H9 (cell line): ENCODE results near the gene GALNT12. TPM values are rescaled to one million over a fixed set of nuclear protein-coding genes. Genes with fewer than 3 reads are reported as not detected.

ENCODE experiments used
- DNase-seq: peaks from one replicate; pipeline ENCODE4 v3.0.0-alpha.2; 2017
- H2AFZ ChIP-seq: one replicate; pipeline ENCODE4 v1.6.1; 2013; ENCODE audit warnings: mild to moderate bottlenecking, low read length, control low read depth, moderate library complexity
- H2AK5ac ChIP-seq: 2 replicates; pipeline ENCODE4 v1.6.1; 2013; ENCODE audit warnings: low read length, control low read depth, mixed read lengths; ENCODE audit not compliant: insufficient read length
- H2BK120ac ChIP-seq: one replicate; pipeline ENCODE4 v1.6.1; 2013; ENCODE audit warnings: low read depth, mild to moderate bottlenecking, low read length, control low read depth, inconsistent platforms; ENCODE audit not compliant: poor library complexity, severe bottlenecking
- H2BK12ac ChIP-seq: 2 replicates; pipeline ENCODE4 v1.6.1; 2013; ENCODE audit warnings: low read length, control low read depth, mixed read lengths, low read depth; ENCODE audit not compliant: insufficient read length
- H2BK15ac ChIP-seq: 2 replicates; pipeline ENCODE4 v1.6.1; 2013; ENCODE audit warnings: low read depth, low read length, control low read depth
- H2BK20ac ChIP-seq: one replicate; pipeline ENCODE4 v1.6.1; 2013; ENCODE audit warnings: low read depth, mild to moderate bottlenecking, low read length, control low read depth, inconsistent platforms; ENCODE audit not compliant: poor library complexity, severe bottlenecking
- H2BK5ac ChIP-seq: 2 replicates; pipeline ENCODE4 v1.6.1; 2013; ENCODE audit warnings: low read length, control low read depth, mixed read lengths; ENCODE audit not compliant: insufficient read length
- H3K14ac ChIP-seq: 2 replicates; pipeline ENCODE4 v1.6.1; 2013; ENCODE audit warnings: low read length, control low read depth; ENCODE audit not compliant: insufficient read depth
- H3K18ac ChIP-seq: 2 replicates; pipeline ENCODE4 v1.6.1; 2013; ENCODE audit warnings: low read depth, mild to moderate bottlenecking, mixed read lengths, low read length, control low read depth; ENCODE audit not compliant: insufficient read length
- H3K23ac ChIP-seq: 2 replicates; pipeline ENCODE4 v1.6.1; 2013; ENCODE audit warnings: low read length, control low read depth, mixed read lengths, low read depth; ENCODE audit not compliant: insufficient read length
- H3K23me2 ChIP-seq: 2 replicates; pipeline ENCODE4 v1.6.1; 2013; ENCODE audit warnings: low read depth, mild to moderate bottlenecking, mixed read lengths, low read length, control low read depth; ENCODE audit not compliant: insufficient read length, poor library complexity, severe bottlenecking
- H3K27ac ChIP-seq: 2 replicates; pipeline ENCODE4 v1.5.1; 2013; ENCODE audit warnings: low read length, control low read depth, mixed read lengths, low read depth; ENCODE audit not compliant: insufficient read length
- H3K27me3 ChIP-seq: 2 replicates; pipeline ENCODE4 v1.6.1; 2013; ENCODE audit warnings: low read length, control low read depth, inconsistent platforms; ENCODE audit not compliant: insufficient read depth
- H3K4ac ChIP-seq: 2 replicates; pipeline ENCODE4 v1.6.1; 2013; ENCODE audit warnings: low read depth, mild to moderate bottlenecking, control low read depth, inconsistent platforms, low read length, moderate library complexity
- H3K4me1 ChIP-seq: 2 replicates; pipeline ENCODE4 v1.6.1; 2013; ENCODE audit warnings: low read length, control low read depth, inconsistent platforms; ENCODE audit not compliant: insufficient read depth
- H3K4me2 ChIP-seq: 2 replicates; pipeline ENCODE4 v1.6.1; 2013; ENCODE audit warnings: low read length, control low read depth, mixed read lengths; ENCODE audit not compliant: insufficient read length, insufficient read depth
- H3K56ac ChIP-seq: 2 replicates; pipeline ENCODE4 v1.6.1; 2013; ENCODE audit warnings: low read depth, mild to moderate bottlenecking, mixed read lengths, low read length, control low read depth; ENCODE audit not compliant: insufficient read length
- H3K79me1 ChIP-seq: 2 replicates; pipeline ENCODE4 v1.6.1; 2013; ENCODE audit warnings: low read depth, mild to moderate bottlenecking, moderate library complexity, low read length, control low read depth, inconsistent platforms; ENCODE audit not compliant: insufficient read depth, poor library complexity, severe bottlenecking
- H3K79me2 ChIP-seq: 2 replicates; pipeline ENCODE4 v1.6.1; 2013; ENCODE audit warnings: low read length, control low read depth, inconsistent platforms; ENCODE audit not compliant: insufficient read depth
- H3K9ac ChIP-seq: 2 replicates; pipeline ENCODE4 v1.6.1; 2013; ENCODE audit warnings: low read length, control low read depth, mixed read lengths; ENCODE audit not compliant: insufficient read length; ENCODE audit errors: extremely low read depth
- H3K9me3 ChIP-seq: one replicate; pipeline ENCODE4 v1.6.1; 2013; ENCODE audit warnings: low read depth, low read length, inconsistent platforms; ENCODE audit not compliant: control insufficient read depth
- H3T11ph ChIP-seq: one replicate; pipeline ENCODE4 v1.6.1; 2013; ENCODE audit warnings: mild to moderate bottlenecking, low read length, control low read depth, inconsistent platforms
- H4K20me1 ChIP-seq: one replicate; pipeline ENCODE4 v1.6.1; 2013; ENCODE audit not compliant: control insufficient read depth, insufficient read length, insufficient read depth
- H4K5ac ChIP-seq: 2 replicates; pipeline ENCODE4 v1.6.1; 2013; ENCODE audit warnings: low read depth, mild to moderate bottlenecking, mixed read lengths, low read length, control low read depth; ENCODE audit not compliant: insufficient read length
- H4K8ac ChIP-seq: replicated peaks from 2 replicates; pipeline ENCODE4 v1.6.1; 2013; ENCODE audit warnings: low read length, control low read depth, mixed read lengths, low read depth; ENCODE audit not compliant: insufficient read length
- H4K91ac ChIP-seq: 2 replicates; pipeline ENCODE4 v1.6.1; 2013; ENCODE audit warnings: low read depth, mild to moderate bottlenecking, moderate library complexity, mixed read lengths, low read length, control low read depth; ENCODE audit not compliant: insufficient read length
- H3K27ac Mint-ChIP-seq, 3 experiments: 2 replicates in 2 of 3; 3 replicates in 1 of 3; pipeline ENCODE4 v1.8.0; 2020 to 2021; ENCODE audit warnings: mixed read lengths in 3 of 3, mild to moderate bottlenecking in 1 of 3, moderate library complexity in 1 of 3
- H3K27me3 Mint-ChIP-seq: 2 replicates; pipeline ENCODE4 v1.8.0; 2021; ENCODE audit warnings: low read depth, mild to moderate bottlenecking, moderate library complexity, mixed read lengths
- H3K36me3 Mint-ChIP-seq, 3 experiments: 2 replicates in 2 of 3; 3 replicates in 1 of 3; pipeline ENCODE4 v1.8.0; 2020 to 2021; ENCODE audit warnings: low read depth in 3 of 3, mixed read lengths in 3 of 3; ENCODE audit not compliant: insufficient read depth in 1 of 3
- H3K4me1 Mint-ChIP-seq, 2 experiments: 2 replicates each; pipeline ENCODE4 v1.8.0; 2020; ENCODE audit warnings: mixed read lengths in 2 of 2
- H3K4me3 Mint-ChIP-seq, 2 experiments: 2 replicates in 1 of 2; 3 replicates in 1 of 2; pipeline ENCODE4 v1.8.0; 2020 to 2021; ENCODE audit warnings: mild to moderate bottlenecking in 2 of 2, mixed read lengths in 2 of 2, moderate library complexity in 1 of 2
- H3K9me3 Mint-ChIP-seq, 2 experiments: 2 replicates in 1 of 2; 3 replicates in 1 of 2; pipeline ENCODE4 v1.8.0; 2020; ENCODE audit warnings: mild to moderate bottlenecking in 2 of 2, mixed read lengths in 2 of 2, moderate library complexity in 1 of 2
- CTCF ChIP-seq: fragments of 200-600 bp; sonication (generic); conservative IDR thresholded peaks from 3 replicates; pipeline ENCODE4 v1.8.0; 2021; ENCODE audit warnings: antibody characterized with exemption, mild to moderate bottlenecking
- WGBS: extraction: QIAGEN DNeasy Blood & Tissue Kit; methylation state at CpG from one replicate; pipeline ENCODE4 v1.1.7; 2013; ENCODE audit warnings: missing lambda C conversion rate, low lambda C conversion rate, mixed read lengths; ENCODE audit not compliant: insufficient read length; ENCODE audit errors: extremely low coverage; 5-methylcytosine and 5-hydroxymethylcytosine counted together
- total RNA-seq: library from RNA; stranded (reverse); gene quantifications from 2 replicates; pipeline ENCODE4 v1.2.1, GENCODE V29; 2021

The GALNT12 gene
- total RNA-seq, 1 experiment from 2014 or later = 18.0 TPM

DNA sequence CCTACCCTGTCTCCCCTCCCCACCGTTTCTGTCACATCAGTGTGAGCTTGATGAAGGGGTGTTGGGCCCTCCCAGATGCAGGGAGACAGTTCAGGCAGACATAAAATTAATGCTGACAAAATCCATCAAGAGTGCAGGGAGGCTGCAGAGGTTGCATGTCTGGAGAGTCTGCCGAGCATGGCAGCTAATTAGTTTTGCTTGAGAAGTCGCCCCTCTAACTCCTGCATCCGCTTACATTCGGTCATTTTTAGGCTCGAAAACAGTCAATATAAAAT is 44.9 kb downstream of the GALNT12 start:
- DNase-seq = no peak
- H3K4me2 ChIP-seq = no peak overlapping the region
- H3K18ac ChIP-seq = no peak overlapping the region
- Mint-ChIP-seq H3K27ac (no peak overlapping the region), H3K27me3 (peaks cover 4% of the 10 kb centered on the region; the same call in 1 of the 2 replicates), H3K9me3 (no peaks in the 10 kb centered on the region), H3K4me1 (peaks cover 14 to 23% of the 10 kb centered on the region in 2 experiments), H3K36me3 (peaks cover 0 to 4% (median 4%) of the 10 kb centered on the region in 3 experiments; a peak in 1 of 7 replicates), H3K4me3 (no peak overlapping the region)
- no peak overlapping the region for H2BK12ac ChIP-seq
- no peaks in the 10 kb centered on the region for H3K27me3 ChIP-seq
- no peak overlapping the region for H3T11ph ChIP-seq
- no peaks in the 10 kb centered on the region for H3K79me2 ChIP-seq
- H2BK20ac ChIP-seq = no peak overlapping the region
- H2BK120ac ChIP-seq = no peak overlapping the region
- H3K23ac ChIP-seq = no peak overlapping the region
- no peak overlapping the region for H3K27ac ChIP-seq
- no peaks in the 10 kb centered on the region for H3K23me2 ChIP-seq
- no peak overlapping the region for H3K9ac ChIP-seq
- H2AFZ ChIP-seq = no peak overlapping the region
- no peak overlapping the region for H2AK5ac ChIP-seq
- no peaks in the 10 kb centered on the region for H3K79me1 ChIP-seq
- no peaks in the 10 kb centered on the region for H3K9me3 ChIP-seq
- H4K5ac ChIP-seq = no peak overlapping the region
- H4K20me1 ChIP-seq = no peaks in the 10 kb centered on the region
- no peak overlapping the region for H2BK15ac ChIP-seq
- no peak overlapping the region for H4K91ac ChIP-seq
- H3K56ac ChIP-seq = no peak overlapping the region
- no peak for TF ChIP-seq CTCF
- no peak overlapping the region for H4K8ac ChIP-seq
- WGBS = no CpG with 5 or more reads among the region's 6 CpGs
- no peak overlapping the region for H3K4ac ChIP-seq
- no peak overlapping the region for H3K14ac ChIP-seq
- H3K4me1 ChIP-seq = no peaks in the 10 kb centered on the region; the same call in 1 of the 2 replicates
- H2BK5ac ChIP-seq = no peak overlapping the region
